ENCODE results near the gene MEGF11.

MEGF11 gene

DNA sequence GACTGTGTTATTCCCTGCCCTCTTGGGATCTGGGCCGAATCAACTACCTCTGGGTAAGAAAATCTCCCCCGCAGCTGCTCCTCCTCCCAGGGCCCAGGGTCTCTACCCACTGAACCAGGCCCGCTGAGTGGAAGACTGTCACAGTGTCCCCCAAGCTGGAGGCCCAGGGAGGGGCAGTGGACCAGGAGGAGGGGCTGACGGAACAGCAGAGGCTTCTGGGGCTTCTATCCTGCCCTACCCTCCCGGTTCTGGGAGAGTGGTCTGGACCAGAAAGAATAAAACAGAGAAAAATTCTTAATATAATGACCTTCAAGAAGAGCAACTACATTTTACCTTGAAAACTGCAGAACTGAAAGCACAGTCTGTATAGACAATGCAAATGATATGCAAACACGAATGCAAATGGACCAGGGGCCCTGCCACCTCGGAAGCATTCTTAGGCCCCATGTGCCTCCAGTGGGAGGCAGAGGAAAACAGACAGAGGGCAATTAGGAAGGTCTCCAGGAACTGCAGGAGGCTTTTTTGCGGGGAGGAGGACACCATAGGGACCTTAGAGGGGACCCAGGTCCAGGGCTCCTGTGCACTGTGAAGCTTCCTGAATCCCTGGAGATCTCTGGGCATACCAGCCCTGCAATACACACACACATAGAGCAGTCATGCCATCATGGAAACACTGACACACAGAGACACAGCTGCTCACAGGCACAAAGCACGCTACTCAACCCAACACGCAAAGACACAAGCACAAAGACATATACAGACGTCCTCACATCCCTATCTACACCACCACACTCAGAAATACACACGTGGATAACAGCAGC, 12.3 kb downstream of the MEGF11 start:
- ChIA-PET CTCF (no interaction called here), POLR2A (no interaction called here)
- TF ChIP-seq, protein P1, sequence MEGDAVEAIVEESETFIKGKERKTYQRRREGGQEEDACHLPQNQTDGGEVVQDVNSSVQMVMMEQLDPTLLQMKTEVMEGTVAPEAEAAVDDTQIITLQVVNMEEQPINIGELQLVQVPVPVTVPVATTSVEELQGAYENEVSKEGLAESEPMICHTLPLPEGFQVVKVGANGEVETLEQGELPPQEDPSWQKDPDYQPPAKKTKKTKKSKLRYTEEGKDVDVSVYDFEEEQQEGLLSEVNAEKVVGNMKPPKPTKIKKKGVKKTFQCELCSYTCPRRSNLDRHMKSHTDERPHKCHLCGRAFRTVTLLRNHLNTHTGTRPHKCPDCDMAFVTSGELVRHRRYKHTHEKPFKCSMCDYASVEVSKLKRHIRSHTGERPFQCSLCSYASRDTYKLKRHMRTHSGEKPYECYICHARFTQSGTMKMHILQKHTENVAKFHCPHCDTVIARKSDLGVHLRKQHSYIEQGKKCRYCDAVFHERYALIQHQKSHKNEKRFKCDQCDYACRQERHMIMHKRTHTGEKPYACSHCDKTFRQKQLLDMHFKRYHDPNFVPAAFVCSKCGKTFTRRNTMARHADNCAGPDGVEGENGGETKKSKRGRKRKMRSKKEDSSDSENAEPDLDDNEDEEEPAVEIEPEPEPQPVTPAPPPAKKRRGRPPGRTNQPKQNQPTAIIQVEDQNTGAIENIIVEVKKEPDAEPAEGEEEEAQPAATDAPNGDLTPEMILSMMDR (IDR thresholded peaks at IDR 0.05; ENCODE audit: control extremely low read depth, extremely low read depth, low read depth, missing control alignments) = no peak
- DNase-seq (ENCODE audit: extremely low spot score) = no peak

DNA sequence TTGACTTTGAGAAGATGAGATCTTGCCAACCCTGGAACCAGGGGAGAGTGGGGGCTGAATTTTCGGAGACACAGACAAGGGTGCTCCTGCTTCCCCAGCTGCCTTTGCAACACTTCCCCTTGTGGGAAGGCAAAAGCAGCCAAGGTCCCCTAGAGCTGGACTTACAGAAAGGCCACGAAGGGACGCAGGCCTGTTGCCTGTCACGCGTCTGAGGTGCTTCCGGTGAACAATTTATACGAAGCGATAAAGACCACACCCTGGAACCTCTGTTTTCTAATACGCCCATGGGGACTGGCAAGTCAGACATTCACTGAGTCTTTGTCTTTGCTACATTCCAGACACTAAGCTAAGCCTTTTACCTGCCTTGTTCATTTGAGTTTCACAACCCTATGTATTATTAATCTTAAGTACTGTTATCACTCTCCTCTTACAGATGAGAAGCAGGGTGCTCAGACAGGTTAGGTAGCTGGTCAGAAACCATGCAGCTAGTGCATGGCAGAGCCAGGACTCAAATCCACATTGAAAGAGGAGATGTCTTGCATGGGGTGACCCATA, 13.2 kb downstream of the MEGF11 start:
- POLR2A ChIA-PET = no interaction called here
- CTCF ChIA-PET = interaction anchor here (1.7 kb wide), 1 partner anchor 22 kb away, joined by 5 read pairs; no protein-coding TSS in a partner anchor

DNA sequence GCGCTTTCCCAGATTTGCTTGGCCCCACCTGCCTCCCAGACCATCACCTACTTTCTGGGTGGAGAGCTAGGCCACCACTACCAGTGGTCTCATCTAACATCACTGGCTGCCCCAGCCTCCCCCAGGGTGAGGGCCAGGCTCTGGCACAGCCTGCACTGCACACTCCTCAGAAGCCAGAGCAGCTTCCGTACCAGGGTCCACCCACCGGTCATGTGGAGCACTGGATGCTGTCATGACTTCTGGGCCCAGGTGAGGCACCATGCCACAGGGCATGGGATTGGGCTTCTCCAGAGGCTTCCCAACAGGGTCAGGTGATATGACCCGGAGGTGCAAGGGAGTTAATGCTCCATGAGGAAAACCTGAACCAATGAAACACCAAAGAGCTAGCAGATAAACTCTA, 14.0 kb downstream of the MEGF11 start:
- no peak for DNase-seq (ENCODE audit: extremely low spot score)
- ChIA-PET POLR2A (no interaction called here), CTCF (interaction anchor here (0.9 to 1.7 kb wide), 2 partner anchors 12 to 23 kb away, joined by 3 to 5 read pairs; no protein-coding TSS in a partner anchor)
- TF ChIP-seq, protein P1 (IDR thresholded peaks at IDR 0.05; ENCODE audit: control extremely low read depth, extremely low read depth, low read depth, missing control alignments) = no peak

More for the DNA sequence above, 13.2 kb downstream of the MEGF11 start:
- DNase-seq (ENCODE audit: extremely low spot score) = no peak
- TF ChIP-seq, protein P1 (IDR thresholded peaks at IDR 0.05; ENCODE audit: control extremely low read depth, extremely low read depth, low read depth, missing control alignments) = no peak

DNA sequence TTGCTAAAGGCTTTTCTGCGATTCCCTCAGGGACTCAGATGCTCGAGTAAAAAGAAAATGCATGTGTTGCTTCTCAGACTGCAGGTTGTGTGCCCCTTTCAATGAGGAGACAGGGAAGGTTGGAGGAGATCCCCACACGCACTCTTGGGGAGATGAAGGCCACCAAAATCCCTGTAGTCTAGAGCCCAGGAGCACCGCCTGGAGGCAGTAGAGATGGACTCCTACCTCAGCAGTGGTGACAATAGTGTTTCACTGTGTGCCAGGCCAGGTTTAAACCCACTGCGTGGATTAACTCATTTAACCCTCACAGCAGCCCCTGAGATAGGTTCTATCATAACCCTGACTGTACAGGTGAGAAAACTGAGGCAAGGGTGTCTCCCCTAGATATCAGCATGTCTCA, 15.2 kb downstream of the MEGF11 start:
- CTCF ChIA-PET = no interaction called here
- POLR2A ChIA-PET = no interaction called here
- TF ChIP-seq, protein P1 (IDR thresholded peaks at IDR 0.05; ENCODE audit: control extremely low read depth, extremely low read depth, low read depth, missing control alignments) = no peak
- no peak for DNase-seq (ENCODE audit: extremely low spot score)

DNA sequence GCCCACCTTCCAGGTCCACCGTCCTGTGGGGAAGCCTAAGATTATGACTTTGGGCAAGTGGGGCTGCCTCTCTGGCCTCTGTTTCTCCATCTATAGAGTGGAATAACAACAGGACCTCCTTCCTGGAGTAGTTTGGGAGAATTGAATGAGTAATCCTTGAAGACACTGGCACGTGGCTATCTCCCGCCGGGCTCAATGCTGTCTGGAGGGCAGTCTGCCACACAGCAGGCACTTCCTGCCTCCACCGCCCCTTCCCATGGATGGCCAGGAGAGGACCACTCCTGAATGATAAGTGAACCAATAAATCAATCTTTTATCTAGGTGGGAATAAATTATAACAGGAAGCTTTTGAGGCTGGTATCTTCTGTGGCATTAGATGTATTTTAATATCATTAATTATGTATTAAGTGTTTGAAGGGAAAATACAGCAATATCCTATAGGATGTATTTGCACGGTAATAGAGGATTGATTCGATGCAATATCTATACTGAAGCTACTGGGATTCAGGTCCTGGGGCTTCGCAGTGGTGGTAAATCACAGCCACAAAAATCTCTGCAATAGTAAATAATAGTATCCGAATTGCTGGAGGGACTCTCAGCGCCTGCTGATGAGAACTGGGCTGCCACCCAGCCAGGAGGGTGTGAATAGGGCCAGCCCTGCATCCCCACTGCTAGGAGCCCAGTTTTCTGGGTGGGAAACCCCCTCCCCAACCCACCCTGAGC, 15.9 kb downstream of the MEGF11 start:
- TF ChIP-seq, protein P1 (IDR thresholded peaks at IDR 0.05; ENCODE audit: control extremely low read depth, extremely low read depth, low read depth, missing control alignments) = no peak
- ChIA-PET CTCF (no interaction called here), POLR2A (no interaction called here)
- no peak for DNase-seq (ENCODE audit: extremely low spot score)

DNA sequence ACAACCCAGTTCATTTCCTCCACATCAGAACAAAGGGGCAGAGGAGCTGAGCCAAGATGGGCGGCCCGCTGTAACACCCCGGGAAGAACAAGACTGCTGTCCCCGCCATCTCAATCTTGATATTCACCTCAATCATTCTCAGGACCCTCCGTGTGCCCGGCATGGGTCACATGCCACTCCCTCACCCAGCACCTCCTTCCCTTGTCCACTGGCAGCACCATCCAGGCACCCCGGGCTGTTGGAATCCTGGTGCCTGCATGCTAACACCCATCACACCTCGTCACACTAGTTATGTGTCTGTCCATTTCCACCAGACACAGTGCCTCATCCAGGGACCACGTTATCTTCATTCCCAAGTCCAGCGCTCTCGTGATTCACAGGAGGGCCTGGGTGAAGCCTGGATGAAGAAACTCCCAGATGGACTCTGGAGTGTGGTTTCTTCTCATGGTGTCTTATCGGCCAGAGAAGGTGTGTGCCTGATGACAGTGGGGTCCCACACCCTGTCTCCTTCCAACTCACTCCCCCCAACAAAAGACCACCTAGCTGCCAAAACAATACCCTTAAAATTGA, 16.7 kb downstream of the MEGF11 start:
- CTCF ChIA-PET = no interaction called here
- POLR2A ChIA-PET = no interaction called here
- TF ChIP-seq, protein P1 (IDR thresholded peaks at IDR 0.05; ENCODE audit: control extremely low read depth, extremely low read depth, low read depth, missing control alignments) = no peak
- DNase-seq (ENCODE audit: extremely low spot score) = no peak
